HG03457 (cell line): Measurements from ENCODE around the gene HLA-DQA2.
"Not testable (repeated sequence)": the region's sequence is repeated elsewhere in the genome, so short reads cannot be mapped to it uniquely, and the experiment has no call there.

Experiments used
- ATAC-seq: cut with Tn5 transposase; IDR thresholded peaks from one replicate; pipeline ENCODE4 v1.9.1; 2021; ENCODE audit warnings: moderate number of reproducible peaks; ENCODE audit not compliant: unreplicated experiment

The HLA-DQA2 gene

DNA sequence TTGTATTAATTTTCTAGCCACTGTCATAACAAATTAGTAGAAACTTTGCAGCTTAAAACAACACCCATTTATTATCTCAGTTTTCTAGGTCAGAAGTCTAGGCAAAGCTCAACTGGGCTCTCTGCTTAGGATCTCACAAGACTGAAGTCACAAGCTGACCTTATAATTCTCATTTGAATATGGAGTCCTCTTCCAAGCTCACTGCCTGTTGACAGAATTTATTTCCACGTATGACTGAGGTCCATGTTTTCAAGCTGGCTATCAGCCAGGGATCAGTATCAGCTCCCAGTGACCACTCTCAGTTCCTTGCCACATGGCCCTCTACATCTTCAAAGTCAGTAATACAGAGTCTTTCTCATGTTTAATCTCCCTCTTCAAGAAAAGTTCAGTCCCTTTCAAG, 33.9 kb downstream of the HLA-DQA2 start:
- no peak for ATAC-seq

DNA sequence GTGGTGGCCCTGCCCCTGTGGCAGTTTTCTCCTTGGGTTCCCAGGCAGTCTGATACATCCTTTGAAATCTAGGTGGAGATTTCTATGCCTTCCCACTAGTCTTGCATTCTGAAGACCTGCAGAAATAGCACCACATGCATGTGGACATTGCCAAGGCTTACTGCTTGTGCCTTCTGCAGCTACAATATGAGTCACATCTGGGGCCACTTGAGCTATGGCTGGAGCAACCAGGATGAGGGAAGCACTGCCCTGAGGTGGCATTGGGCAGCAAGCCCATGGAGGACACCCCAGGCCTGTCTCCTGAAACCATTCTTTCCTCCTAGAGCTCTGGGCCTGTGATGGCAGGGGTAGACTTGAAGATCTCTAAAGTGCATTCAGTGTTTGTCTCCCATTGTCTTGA, 37.8 kb downstream of the HLA-DQA2 start:
- no peak for ATAC-seq

DNA sequence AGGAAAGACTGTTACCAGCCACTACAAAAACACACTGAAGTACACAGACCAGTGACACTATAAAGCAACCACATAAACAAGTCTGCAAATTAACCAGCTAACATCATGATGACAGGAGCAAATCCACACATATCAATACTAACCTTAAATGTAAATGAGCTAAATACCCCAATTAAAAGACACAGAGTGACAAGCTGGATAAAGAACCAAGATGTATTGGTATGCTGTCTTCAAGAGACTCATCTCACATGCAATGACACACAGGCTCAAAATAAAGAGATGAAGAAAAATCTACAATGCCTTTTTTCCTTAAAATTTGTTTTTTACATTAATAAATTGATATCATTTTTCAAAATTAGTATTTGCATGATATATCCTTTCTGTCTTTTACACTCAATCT, 41.7 kb downstream of the HLA-DQA2 start:
- ATAC-seq = not testable (repeated sequence)

DNA sequence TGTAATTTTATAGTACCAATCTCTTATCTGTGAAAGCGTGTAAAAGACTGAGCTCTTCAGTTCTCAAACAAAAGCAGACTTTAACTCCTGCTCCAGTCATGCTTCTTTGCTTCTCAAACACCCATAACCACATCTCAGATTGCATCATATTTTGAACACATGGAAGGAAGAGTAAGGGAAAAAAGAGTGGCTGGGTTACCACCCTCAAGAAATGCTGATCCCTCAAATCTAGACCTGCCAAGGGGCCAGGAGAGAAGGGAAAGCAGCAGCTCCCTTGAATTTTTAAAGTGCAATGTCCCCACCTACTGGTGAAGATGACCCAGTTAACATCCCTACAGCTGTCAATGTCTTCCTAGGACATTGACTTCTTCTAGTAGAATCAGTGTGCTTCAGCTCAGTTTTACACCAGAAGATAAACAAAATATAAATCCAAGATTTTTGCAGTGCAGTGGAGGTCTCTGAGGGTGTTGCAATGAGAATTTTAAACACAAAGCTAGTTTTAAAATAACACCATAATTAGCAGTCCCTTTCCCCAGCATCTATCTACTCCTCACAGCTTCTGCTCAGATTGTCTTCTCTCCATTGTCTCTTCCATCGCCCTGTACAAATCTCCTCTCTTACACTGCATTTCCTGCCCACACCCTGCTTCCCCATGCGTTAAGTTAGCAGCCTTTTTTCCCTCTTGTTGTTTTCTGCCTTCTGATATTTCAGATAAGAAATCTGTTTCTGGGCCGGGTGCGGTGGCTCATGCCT, 44.8 kb downstream of the HLA-DQA2 start:
- no peak for ATAC-seq

DNA sequence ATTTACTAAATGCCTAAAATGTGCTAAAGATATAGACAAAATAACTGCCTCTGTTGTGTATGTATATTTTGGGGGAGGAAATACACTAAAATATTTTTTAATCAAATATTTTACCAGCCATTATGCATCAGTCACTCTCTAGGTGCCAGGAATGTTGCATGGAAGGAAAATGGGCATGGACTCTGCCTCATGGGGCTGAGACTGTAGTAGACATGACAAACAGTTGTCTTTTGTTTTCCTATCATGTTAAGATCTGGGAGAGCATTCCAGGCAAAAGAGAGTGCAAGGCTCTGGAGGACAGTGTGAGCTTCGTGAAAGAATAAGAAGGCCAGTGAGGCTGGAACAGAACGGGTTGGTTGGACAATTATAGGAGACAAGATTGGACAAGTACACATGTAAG, 49.1 kb downstream of the HLA-DQA2 start:
- no peak for ATAC-seq

DNA sequence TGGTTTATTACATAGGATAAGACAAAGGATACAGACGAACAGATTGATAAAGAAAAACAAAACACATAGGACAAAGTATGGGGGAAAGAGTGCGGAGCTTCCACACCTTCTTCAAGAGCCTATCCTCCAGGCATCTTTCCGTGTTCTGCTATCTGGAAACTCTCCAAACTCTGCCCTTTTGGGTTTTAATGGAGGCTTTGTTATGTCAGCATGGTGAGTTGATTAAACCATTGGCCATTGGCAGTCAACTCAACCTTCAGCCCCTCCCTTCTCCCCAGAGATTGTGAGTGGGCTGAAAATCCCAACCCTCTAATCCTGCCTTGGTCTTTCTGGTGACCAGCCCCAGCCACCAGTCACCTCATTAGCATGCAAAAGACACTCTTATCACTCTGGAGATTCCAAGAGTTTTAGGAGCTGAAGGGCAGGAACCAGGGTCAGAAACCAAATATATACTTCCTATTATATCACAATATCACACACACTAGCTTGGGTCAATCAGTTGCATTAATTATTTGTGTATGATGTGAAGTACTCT, 51.8 kb downstream of the HLA-DQA2 start:
- ATAC-seq = no peak

DNA sequence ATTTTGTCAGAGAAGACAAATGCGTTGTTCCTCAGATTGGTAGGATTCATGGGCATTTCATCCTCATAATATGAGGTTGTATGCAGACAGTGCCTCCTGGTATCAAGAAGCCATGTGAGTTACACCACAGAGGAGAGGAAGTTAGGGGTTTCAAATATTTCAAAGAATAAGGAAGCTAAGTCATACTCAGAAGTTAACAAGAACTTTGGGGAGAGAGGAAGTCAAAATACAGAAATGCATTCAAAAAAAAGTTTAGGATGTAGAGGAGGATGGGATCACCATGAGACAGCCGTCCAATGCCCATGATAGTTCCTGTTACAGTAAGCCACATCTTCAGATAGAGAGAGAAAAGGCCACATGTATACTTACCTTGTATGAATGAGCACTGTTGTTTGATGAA, 53.3 kb downstream of the HLA-DQA2 start:
- no peak for ATAC-seq
